ENCODE results near the gene RBP4. TPM values are rescaled to one million over a fixed set of nuclear protein-coding genes. Genes with fewer than 3 reads are reported as not detected.

RBP4 gene
- polyA plus RNA-seq, 10 donors: 0.69 to 4.9 (median 1.5) TPM

DNA sequence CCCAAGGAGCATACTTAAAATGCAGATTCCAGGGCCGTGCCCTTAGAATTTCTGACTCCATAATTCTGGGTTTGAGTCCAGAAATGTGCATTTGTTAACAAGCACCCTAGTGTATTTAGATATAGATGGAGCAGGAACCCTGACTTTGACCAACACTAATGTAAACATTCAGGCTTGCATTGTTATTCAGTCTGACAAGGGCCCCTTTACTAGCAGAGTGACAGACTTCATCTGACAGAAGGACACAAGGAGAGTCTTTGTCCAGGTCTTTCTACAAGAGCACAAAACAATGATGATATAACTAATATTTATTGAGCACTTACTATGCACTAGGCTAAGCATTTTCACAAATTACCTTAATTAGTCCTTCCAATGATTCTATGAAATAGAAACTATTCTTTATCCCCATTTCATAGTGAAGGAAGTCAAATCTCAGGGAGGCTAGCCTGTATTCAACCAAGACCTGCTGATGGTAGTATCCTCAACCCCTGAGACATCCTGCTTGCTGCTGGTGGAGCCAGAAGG is 3.9 kb downstream of the RBP4 start:
- no peak for DNase-seq

DNA sequence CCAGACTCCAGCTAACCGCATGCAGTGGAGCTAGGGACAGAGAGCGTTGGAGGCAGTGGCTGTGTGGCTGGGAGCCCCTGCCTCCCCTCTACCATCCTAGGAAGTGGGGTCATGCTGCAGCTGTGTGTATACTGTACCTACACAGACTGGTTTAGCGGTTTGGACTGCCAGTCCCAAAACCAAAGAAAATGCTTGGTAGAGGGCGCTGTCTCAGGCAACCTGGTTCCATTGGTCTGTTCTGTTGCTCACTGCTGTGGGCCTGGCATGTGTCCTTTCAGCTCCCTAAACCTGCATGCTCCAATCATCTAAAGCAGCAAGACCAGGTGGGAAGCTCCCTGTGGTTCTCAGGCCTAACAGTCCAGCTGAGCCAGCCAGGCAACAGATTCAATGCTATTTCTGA is 4.5 kb downstream of the RBP4 start:
- DNase-seq: no peak

DNA sequence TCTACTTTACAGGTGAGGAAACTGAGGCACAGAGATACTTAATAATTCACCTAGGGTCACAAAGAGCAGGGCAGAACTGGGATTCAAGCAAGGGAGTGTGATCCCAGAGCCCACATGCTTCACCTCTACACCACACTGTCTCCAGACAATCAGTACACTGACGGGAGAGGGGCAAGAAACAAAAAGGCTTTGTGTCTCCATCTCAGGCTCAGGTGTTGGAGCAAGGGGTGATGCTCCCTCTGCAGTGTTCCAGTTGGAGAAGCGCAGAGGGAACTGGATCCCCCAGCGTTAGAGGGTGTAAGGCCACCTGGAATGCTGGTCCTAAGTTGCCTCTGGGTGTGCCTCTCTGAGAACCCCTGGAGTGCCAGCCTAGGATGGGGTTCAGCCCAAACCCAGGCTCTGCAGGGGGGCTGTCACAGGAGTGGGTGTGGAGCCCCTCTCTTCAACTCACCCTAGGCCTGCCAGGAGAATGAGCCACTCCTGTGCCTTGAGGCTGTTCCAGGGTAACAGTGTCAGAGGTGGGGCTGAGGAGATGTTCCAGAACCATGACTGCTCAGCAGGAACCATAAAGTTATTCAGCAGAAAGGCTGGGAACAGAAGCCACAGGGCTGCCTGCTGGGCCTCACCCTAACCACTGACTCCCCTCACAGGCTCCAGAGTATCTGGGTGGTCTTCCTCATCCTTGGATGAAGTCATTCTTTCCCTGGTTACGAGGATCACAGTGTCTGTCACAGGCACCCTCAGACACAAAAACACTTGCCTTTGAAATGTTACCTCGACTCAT is 5.5 kb downstream of the RBP4 start:
- DNase-seq: no peak

DNA sequence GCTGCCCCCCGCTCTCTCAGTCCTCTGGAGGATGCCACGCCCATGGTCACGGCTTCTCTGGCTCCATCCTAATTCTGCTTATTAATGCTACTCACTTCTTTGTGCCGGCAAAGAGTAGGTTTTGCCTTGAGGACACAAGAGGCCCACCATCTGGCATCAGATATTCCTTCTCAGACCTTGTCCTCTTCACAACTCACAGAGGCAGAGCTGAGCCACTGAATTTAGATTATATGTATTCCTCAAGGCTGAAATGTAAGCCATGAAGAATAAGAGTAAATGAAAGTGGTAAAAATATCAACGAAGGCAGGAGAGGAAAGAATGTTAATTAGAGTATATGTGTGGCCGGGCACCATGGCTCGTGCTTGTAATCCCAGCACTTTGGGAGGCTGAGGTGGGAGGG is 6.5 kb downstream of the RBP4 start:
- no peak for DNase-seq

DNA sequence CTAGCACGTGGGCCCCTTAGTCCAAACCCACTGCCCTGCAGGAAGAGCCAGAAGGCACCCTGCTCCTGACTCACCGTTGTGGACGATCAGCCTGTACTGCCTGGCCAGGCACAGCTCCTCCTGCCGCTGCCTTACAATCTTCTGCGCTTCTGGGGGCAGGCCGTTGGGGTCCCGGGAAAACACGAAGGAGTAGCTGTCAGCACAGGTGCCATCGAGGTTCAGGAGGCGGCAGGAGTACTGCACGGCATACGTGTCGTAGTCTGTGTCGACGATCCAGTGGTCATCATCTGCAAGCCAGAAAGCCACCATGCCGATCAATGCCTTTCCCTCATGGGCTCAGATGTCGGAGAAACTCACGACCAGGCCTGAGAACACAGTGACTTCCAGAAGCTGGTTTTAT is 7.3 kb downstream of the RBP4 start:
- no peak for DNase-seq

DNA sequence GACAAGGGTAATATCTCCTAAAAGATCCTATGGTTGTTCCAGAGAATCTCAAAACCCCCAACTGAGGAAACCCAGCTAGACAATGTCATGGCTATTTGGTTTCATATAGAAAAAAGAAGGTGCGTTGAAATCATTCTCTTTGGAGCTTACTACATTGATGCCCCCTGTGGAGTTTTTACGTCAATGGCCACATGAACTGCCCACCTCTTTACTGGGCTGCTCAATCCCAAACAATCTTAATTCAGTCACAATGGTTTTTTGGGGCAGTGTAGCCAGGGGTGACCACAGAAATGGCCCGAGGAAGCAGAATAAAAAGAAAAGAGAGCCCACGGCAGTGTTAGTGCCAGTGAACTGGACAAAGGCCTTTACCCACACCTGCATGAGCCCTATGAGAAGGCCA is 7.8 kb downstream of the RBP4 start:
- no peak for DNase-seq

DNA sequence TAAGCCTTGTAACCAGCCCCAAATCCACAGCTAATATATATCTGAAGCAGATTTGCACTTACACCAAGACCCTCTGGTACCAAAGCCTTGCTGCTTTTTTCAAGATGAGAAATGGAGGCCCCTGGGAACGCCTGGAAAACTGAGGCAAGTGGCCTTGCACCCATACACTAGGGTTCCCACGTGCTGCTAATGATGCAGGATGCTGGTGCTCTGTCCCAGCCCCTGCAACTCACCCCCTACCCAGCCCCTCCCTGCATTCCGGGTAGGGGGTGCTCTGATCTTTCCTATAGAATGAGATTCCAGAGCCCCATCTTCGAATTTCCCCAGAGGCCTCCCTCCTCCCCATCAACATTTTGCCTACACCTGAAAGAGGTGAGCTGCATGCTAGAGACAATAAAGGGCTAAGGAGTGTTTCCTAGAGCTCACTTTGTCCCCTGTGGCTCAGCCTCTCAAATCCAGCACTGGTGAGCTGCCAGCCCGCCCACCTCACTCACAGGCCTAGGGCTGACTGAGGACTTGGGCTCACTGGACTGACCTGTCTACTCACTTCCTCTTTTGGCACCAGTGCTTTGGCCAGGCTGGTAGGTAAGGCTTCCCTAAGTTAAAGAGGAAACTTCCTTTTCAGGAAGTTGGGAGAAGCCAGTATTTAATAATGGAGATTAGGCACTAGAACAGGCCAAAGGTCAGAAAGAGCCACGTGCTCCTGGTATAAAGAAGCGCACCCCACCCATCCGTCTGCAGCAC is 9.8 kb downstream of the RBP4 start:
- DNase-seq: no peak

DNA sequence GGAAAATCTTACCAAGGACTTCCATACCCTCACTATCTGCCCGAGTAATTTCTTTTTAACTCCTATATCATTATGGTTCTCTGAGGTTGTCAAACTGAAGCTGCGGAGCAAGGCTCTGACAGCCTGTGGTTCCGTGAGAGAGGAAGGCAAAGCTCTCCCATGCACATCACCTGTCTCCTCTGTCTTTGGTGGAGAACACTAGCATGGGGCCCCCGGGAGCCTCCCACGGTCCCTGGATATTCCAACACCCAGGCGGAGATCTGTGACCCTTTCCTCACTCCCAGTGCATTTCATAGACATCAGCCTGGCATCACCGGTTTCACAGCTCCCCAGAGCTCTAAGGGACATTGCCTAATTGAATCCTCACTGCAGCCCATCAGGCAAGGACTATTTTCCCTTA is 10.4 kb downstream of the RBP4 start:
- no peak for DNase-seq

DNA sequence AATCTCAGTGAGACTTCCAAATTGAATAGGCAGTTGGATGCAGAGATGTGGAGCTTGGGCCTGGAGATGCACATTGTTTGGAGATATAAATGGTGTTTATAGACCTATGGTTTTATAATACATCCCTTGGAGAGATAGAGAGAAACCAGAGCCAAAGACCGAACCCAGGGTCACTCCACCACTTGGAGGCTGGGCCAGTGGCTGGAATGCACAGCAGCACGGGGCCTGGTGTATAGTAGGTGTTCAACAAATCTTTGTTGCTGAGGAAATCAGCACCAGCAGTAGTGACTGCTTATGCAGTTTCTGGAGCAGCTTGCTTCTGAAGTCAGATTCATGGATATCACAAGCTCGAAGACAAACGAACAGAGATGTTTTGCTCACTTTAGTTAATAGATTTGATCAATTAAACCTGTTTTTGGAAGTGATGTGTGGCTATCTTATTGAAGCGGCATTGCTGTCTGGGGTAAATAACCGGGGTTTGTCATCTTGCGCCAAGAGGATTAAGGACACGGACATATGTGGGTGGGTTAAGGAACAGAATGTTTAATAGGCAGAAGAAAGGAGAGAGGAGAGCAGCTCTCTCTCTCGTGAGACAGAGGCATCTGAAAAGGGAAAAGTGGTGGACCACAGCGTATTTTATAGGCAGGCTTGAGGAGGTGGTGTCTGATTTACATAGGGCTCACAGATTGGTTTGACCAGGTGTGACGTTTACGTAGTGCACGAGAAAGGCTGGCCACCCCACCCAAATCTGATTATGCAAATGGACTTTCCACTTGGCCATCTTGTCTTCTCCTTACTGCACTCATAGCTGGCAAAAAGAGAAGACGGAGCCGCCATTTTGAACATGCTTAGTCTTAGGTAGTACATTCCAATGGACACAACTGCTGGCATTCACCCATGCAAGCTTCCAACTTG is 11.1 kb downstream of the RBP4 start:
- DNase-seq: no peak

DNA sequence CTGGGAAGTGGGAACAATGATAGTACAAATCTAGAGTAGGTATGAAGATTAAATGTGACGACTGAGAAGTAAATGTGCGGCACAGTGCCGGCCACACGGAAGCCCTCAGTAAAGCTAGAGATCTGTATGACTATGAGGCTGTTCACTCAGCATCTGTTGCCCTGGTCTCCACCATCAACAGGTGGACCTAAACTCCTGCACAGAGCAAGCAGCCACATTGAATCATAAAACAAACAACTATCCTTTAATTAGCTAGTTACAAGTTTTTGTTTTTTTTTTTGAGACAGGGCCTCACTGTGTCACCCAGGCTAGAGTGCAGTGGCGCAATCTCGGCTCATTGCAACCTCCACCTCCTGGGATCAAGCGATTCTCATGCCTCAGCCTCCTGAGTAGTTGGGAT is 16.6 kb downstream of the RBP4 start:
- no peak for DNase-seq

DNA sequence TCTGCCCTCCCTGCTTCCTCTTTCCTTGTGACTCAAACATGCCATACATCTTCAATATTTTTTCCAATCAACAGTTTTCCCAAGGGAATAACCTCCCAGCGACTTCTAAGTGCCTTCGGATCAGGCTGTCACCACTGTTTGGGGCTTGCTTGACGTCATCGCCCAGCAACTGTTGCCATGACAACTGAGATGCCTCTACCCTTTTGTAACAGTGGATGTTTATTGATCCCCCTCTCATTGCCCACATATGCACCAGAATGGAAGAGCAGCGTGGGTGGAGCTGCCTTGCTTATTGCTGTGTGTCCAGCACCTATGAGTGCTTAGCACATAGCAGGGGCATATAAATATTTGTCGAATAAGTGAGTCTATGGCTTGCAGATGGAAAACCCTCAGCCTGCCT is 20.2 kb downstream of the RBP4 start:
- no peak for DNase-seq

DNA sequence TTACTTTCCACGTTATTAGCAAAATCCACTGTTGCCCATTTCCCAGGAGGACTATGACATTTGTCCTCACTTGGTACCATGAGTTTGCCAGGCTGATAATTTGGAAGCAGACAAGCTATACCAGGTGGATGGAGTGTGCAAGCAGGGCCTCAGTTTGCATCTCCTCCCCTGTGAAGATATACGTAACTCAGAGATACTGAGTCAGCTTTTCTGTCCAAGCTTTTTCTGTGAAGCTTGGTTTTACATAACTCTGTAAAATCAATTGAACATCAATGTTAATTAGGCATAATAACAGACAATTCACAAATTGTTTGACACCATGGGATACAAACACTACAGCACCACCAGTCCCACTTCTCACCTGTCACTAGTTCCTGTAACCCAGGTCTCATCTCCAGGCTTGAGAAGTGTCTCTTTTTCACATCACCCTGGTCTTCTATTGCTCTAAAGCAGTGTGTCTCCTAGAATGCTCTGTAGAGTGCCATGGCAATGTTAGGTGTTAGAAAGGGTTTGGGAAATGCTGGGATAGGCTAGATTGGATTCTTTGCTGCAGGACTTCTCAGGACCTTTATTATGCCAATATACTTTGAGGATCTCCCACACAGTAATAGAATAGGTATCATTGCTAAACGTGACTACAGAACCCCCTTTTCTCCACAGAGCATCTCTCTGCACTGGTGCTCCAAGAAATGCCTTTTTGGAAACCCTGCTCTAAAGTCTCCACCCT is 20.9 kb downstream of the RBP4 start:
- DNase-seq: no peak

DNA sequence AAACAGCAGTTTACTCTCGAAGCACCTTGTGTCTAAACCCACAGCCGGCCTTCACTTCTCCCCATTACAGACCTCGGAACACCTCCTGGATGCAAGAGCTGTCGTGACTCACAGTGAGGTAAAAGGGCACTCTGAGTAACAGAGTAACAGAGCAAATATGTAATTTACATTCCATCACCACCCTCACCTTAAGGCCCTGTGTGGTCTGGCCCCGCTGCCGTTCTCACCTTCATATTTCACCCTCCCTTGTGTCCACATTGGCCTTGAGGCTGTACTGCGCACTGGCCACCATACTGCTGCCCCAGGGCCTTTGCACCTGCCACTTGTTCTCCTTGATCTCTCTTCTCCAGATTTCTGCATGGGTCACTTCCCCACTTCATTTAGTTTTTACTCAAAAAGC is 21.9 kb downstream of the RBP4 start:
- DNase-seq: no peak

DNA sequence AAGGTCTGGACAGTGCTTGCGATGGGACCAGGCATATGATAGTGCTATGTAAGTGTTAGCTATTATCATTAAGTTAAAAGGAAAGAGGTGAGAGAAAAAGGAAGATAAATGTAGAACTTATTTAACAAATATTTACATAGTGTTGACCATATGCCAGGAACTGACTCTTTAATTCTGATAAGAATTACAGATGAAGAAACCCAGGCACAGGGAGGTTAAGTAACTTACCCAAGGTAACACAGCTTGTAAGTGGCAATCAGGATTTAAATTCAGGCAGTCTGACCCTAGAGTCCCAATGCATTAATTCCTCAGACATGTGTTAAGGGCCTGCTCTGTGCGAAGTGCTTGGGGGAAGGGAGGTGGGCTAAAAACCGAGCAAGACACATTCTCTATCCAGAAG is 23.5 kb downstream of the RBP4 start:
- no peak for DNase-seq

DNA sequence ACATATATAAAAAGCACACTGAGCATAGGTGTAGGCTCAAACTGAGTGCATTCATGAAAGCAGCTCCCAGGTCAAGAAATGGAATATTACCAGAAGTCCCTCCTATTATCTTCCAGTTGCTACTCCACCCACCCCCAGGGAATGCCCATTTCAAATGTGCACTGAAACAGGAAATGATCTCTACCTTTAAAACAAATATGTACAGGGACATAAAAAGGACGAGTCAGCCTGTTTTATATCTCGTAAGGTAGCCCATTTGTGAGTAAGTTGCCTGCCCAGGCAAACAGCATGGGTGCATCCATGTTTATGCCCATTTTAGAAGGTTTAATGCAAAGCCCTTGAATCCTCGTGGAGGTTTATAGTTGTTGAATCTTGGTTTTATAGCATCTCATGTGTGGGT is 24.1 kb downstream of the RBP4 start:
- no peak for DNase-seq

DNA sequence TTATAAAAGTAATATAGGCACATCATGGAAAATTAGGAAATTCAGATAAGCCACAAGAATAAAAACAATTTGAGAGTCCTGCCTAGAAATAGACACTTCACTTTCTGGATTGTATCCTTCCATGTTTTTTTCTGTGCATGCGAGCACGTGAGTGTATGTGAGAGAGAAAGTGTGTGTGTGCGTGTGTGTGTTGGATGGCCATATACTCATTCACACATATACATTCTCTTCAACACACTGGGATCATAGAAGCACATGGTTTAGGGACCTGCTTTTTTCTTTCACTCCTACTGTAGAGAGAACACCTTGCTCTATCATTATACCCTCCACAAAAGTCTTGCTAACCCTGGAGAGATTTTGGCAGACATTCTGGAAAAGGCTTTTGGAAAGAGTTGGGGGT is 27.1 kb downstream of the RBP4 start:
- DNase-seq: no peak

DNA sequence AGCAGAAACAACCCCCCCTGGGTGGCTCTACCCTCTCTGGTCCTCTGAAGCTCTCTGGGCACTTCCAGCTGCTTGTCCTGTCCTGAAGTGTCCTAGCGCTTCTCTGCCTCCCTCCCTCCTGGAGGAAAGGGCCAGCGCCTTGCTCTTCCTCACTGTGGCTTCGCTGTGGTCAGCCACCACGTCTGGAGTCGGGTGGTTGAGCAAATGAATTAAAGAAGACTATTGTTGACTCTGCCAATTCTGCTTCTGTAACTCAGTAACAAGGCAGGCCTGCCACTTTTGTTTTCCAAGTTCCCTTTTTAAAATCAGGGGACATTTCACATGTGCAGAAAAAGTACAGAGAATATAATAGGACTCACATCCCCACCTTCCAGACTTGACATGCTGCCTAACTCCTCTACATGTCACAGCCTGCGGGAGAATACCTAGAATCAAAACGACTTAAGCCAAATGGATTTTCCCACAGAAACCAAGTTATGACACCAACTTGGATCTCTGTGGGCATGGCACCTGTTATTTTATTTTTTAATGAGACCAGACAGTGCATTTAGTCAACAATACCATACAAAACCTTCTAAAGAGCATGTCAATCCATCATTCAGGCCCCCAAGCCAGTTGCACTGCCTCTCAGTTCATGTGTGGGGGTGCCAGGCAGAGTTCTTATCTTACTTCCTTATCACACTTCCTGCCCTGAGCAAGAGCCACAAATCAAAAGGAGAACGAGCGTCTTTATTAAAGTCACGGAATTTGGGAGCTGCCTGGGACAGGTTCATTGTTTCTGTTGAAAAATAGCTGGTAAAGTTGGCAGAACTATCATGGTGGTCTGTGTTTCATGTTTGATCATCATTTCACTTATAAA is 27.8 kb downstream of the RBP4 start:
- DNase-seq: peak in 1 of 3 donors; percentile 26

DNA sequence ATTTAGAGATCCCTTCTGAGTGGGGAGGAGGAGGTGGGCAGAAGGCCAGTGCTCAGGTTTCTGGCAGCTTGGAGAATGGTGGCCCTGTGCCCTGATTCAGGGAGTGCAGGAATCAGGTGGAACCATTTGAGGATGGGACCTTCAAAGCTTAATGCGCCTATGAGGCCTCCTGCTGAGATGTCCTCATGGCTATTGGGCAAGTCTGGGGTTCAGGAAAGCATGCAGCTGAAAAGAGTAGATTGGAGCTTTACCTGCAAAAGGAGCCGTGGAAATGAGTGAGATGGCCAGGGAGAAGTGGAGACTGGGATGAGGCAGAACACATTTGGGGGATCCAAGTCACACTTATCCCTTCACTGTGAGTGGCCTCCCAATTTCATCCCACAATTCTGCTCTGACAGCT is 28.4 kb downstream of the RBP4 start:
- no peak for DNase-seq

DNA sequence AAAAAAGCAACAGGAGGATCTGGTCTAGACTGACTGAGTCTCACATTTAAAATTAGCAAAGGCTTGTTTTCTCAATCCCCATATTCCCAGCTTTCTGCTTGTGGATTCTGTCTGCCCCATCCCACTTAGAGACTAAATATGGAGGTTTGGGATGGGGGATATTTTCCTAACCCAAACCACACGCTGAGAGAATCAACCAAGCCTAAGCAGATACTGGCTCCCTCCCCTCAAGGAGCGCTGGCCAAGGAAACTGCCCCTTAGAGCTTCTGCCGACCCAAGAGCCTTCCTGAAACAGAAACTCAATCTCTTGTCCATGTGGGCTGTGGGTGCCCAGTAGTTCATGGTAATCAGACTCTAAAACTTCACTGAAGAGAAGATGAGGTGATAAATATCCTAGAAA is 30.7 kb downstream of the RBP4 start:
- DNase-seq: no peak

DNA sequence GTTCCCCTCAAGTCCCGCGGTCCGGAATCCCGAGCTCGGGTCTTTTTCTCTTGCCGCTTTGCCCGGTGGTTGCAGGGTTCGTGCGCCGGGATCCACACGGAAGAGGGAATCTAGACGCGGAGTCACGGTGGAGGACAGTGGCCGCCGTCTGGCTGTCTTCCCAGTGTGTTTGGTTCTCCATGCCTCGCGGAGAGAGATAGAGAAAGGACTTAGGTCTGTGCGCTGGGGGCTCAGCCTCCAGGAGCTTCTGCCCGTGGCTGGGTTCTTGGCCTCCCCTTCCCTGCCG is 33.0 kb downstream of the RBP4 start:
- DNase-seq: peak in 1 of 3 donors; percentile 26
